HG03135 (cell line): ENCODE data around the gene RNF13.
"Not testable (repeated sequence)": the region's sequence is repeated elsewhere in the genome, so short reads cannot be mapped to it uniquely, and the experiment has no call there.

ENCODE experiments used
- ATAC-seq: cut with Tn5 transposase; IDR thresholded peaks from one replicate; pipeline ENCODE4 v1.9.1; 2021; ENCODE audit warnings: mild to moderate bottlenecking, moderate library complexity; ENCODE audit not compliant: unreplicated experiment

The RNF13 gene

DNA sequence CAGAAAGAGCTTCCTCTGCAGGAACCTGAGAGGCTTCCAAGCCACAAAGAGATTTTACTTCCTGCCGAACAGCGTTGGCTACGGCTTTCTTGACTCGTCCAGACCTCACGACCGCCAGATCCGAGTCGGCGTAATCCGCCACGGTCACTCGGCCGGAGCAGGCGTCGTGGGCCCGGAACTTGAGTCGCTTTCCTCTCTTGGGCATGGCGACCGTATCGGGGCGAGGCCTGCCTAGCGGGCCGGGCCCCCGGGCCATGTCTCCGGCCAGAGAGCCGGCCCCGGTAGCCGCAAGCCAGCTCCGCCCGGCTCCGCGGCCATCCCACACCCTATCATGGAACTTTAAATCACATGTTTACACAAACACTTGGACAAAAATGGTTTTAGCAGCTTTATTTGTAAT lies 170.0 kb downstream of the RNF13 start:
- ATAC-seq: not testable (repeated sequence)

DNA sequence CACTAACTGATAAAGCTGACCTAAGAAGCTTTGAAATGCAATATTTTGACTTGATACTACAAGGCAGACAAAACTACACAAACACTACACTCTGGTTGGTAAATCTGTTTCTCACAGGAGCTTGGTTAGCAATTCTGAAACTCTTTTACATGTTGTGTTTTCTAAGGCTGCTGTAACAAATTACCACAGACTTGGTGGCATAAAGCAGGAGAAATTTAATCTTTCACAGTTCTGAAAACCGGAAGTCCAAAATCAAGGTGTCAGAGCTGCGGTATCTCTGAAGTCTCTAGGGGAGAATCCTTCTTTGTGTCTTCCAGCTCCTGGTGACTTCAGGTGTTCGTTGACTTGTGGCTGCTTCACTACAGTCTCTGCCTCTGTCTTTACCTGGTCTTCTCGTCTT lies 170.6 kb downstream of the RNF13 start:
- no peak for ATAC-seq

DNA sequence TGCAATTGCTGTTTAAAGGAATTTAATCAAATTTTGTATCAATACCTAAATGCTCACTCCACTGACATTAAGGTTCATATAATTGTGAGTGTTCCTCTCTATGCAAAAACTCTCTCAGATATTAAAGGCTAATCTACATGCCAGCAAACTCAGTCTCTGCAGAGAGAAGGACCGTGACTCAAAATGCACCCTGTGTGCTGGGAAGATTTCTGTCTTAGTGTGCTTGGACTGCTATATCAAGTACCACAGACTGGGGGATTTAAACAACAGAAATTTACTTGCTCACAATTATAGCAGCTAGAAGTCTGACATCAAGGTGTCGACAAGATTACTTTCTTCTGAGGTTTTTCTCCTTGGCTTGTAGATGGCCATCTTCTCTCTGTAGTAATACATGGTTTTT lies 176.3 kb downstream of the RNF13 start:
- no peak for ATAC-seq

DNA sequence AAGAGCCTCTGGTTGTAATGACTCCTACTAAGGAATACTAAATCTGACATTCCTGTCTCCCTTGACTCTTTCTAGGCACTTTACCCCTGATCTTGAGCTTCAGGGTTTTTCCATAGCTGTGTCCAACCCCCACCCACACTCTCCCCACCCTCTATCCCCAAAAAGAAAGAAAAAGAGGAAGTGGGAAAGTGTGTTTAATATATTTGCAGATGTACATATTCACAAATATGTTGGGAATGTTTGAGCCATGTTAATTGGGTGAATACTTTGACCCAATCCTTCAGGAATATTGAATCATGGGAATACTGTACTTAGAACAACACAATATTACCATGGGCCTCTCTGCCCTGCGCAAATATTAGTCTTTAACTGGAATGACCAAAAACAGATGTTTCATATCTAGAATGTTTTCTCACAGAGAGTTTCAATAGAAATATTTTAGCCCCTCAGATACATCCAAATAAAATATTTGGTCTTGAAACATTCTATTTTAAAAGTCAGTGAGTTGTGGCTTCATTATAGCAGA lies 177.5 kb downstream of the RNF13 start:
- no peak for ATAC-seq

DNA sequence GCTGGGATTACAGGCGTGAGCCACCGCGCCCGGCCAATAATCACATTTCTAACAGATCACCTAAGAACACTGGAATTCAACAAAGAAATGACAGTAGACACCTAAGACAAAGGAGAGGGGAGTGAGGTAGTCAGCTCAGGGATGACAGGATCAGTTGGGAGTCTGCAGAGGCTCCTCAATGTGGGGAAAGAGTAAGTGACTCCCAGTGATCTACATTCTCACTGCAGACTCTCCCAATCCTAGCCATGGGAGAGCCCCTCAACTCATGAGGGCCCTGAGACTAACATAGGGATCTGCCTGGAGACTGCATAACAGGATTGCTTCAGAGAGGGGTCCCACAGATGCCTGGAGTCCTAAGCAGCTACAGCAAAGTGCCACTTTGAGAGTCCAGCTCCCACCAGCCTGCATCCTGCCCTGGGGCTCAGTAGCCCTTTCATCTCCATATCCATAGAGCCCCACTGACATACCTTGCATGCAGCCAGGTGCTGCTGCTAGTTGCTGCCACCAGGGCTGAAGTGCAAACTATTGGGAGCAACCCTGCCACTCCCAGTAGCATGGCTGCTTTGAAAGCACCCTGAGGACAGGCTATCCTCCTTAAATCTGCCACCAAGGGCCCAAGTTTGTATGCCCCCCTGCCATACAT lies 179.5 kb downstream of the RNF13 start:
- ATAC-seq: no peak

DNA sequence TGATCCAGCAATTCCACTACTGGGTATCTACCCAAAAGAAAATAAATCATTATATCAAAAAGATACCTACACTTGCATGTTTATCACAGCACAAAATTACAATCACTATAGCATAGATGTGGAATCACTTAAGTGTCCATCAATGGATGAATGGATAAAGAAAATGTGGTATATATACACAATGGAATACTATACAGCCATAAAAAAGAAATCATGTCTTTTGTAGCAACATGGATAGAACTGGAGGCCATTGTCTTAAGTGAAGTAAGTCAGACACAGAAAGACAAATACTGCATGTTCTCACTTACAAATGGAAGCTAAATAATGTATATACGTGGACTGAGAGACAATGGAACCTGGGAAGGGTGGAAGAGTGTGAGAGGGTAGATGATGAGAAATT lies 185.9 kb downstream of the RNF13 start:
- ATAC-seq: no peak

DNA sequence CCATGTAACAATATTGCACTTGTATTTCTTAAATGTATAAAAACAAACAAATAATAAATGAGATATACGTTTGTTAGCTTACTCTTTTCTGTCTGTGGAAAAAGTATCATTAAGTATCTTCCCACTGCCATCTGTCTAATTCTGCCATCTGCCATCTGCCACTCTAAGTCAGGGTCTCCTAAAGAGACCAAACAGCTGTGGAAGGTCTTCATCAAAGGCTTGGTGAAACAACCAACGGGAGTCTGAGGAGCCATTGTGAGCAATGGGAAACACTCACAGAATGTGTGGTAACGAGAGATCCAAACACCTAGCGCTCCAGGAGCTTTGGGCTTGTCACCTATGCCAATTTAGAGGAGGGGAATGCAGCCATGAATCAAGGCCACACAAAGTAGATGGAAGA lies 186.4 kb downstream of the RNF13 start:
- no peak for ATAC-seq

DNA sequence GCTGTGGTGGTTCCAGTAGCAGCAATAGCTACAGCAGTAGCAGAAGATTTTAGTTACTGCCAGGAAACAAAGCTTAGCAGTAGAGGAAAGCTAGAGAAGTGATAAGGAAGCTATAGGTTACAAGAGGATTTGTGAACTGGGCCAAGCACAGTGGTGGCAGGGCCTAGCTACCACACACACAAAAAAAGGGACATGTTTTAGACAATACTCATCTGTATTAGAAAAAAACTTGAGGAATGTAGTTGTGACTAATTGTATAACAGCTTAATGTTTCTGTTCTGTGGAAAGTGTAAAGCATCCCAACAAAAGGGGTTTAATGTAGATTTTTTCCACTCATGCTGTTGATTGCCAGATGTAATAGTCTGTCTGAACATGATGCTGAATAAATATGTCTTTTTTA lies 187.6 kb downstream of the RNF13 start:
- no peak for ATAC-seq

DNA sequence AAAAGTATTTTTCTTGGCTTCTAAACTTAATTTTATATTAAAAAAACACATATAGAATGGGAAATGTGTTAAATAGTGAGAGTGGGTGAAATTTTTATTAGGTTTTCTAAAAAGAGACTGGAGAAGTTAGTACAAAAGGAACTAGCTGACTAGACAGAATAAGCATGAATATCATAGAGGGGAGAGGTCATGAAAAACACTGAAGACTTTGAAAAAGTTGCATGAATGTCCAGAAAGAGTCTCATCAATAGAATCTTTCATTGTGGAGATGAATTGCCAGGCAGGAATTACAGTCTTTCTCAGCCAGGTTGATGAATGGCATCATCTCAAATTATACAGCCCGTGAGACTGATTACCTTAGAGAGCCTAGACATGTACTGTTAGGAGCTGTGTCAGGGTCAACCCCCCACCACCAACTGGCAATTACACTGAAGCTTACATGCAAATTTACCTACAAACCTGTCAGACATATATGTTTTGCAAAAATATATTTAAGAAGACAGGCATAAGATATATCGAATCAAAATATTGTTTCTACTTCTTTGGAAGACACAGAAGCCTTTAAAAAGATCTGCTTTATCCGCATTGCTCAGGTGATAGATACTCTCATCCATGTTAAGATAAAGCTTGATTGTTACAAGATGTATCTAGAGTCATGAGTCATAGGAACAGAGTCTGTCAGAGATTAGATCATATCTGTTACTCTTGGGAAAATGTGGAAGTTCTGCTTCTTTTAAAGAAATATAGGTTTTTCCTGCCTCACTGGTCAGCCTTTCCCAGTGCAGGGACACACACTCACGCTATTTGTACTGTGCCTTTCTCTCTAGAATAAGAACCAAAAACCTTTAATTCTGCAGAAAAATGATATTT lies 192.5 kb downstream of the RNF13 start:
- ATAC-seq: no peak

DNA sequence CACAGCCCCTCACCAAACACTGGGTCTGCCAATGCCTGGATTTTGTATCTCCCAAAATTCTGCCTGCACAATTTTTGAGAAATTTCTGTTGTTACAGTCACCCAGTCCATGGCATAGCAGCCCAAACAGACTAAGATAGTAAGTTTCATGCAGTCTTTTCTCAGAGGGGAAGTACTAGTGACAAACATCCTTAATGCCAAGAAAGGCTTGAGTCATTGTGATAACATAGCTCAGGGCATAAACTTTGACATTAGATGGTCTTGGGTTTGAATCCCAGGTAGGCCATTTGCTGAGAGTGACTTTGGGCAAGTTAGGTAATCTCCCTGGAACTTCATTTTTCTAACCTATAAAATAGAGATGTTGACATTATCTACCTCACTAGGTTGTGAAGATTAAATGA lies 193.8 kb downstream of the RNF13 start:
- no peak for ATAC-seq
